ENCODE measurements around the gene DSG4.

Gene DSG4

GRCh38 chr18:31426871-31427406 is 50.4 kb downstream of the DSG4 start:
- H3K36me3 ChIP-seq (ENCODE audit: control insufficient read depth, insufficient read depth, low read length): no peaks in the 10 kb centered on the region
- no peak overlapping the region for H3K4me3 ChIP-seq (ENCODE audit: insufficient read depth, low read depth, low read length, poor library complexity, severe bottlenecking)
- no peak for DNase-seq
- no peaks in the 10 kb centered on the region for H3K4me1 ChIP-seq (ENCODE audit: control insufficient read depth, insufficient read depth, low read length, poor library complexity, severe bottlenecking)
- no peak overlapping the region for H3K27ac ChIP-seq (ENCODE audit: insufficient read depth, low read length, poor library complexity, severe bottlenecking)
- no peaks in the 10 kb centered on the region for H3K27me3 ChIP-seq (replicated peaks; ENCODE audit: control insufficient read depth, insufficient read depth, low read length, poor library complexity, severe bottlenecking)
- no peaks in the 10 kb centered on the region for H3K9me3 ChIP-seq (ENCODE audit: control insufficient read depth, low read length)

- no peaks in the 10 kb centered on the region for H3K4me1 ChIP-seq (ENCODE audit: control insufficient read depth, insufficient read depth, low read length, poor library complexity, severe bottlenecking)
- no peak for DNase-seq
Measured at GRCh38 chr18:31428211-31428610, 51.6 kb downstream of the DSG4 start.

GRCh38 chr18:31429623-31430022 is 53.0 kb downstream of the DSG4 start:
- Histone ChIP-seq H3K4me1 (ENCODE audit: control insufficient read depth, insufficient read depth, low read length, poor library complexity, severe bottlenecking) (no peaks in the 10 kb centered on the region), H3K4me3 (ENCODE audit: insufficient read depth, low read depth, low read length, poor library complexity, severe bottlenecking) (no peak overlapping the region), H3K27ac (ENCODE audit: insufficient read depth, low read length, poor library complexity, severe bottlenecking) (no peak overlapping the region), H3K36me3 (ENCODE audit: control insufficient read depth, insufficient read depth, low read length) (no peaks in the 10 kb centered on the region), H3K27me3 (replicated peaks; ENCODE audit: control insufficient read depth, insufficient read depth, low read length, poor library complexity, severe bottlenecking) (no peaks in the 10 kb centered on the region), H3K9me3 (ENCODE audit: control insufficient read depth, low read length) (no peaks in the 10 kb centered on the region)
- no peak for DNase-seq

More at GRCh38 chr18:31428211-31428610, 51.6 kb downstream of the DSG4 start:
- Histone ChIP-seq H3K27ac (ENCODE audit: insufficient read depth, low read length, poor library complexity, severe bottlenecking) (no peak overlapping the region), H3K4me3 (ENCODE audit: insufficient read depth, low read depth, low read length, poor library complexity, severe bottlenecking) (no peak overlapping the region), H3K9me3 (ENCODE audit: control insufficient read depth, low read length) (no peaks in the 10 kb centered on the region), H3K36me3 (ENCODE audit: control insufficient read depth, insufficient read depth, low read length) (no peaks in the 10 kb centered on the region), H3K27me3 (replicated peaks; ENCODE audit: control insufficient read depth, insufficient read depth, low read length, poor library complexity, severe bottlenecking) (no peaks in the 10 kb centered on the region)

- no peak overlapping the region for H3K27ac ChIP-seq (ENCODE audit: insufficient read depth, low read length, poor library complexity, severe bottlenecking)
- H3K9me3 ChIP-seq (ENCODE audit: control insufficient read depth, low read length): no peaks in the 10 kb centered on the region
- DNase-seq: no peak
- H3K36me3 ChIP-seq (ENCODE audit: control insufficient read depth, insufficient read depth, low read length): no peaks in the 10 kb centered on the region
- no peak overlapping the region for H3K4me3 ChIP-seq (ENCODE audit: insufficient read depth, low read depth, low read length, poor library complexity, severe bottlenecking)
- H3K27me3 ChIP-seq (replicated peaks; ENCODE audit: control insufficient read depth, insufficient read depth, low read length, poor library complexity, severe bottlenecking): no peaks in the 10 kb centered on the region
- no peaks in the 10 kb centered on the region for H3K4me1 ChIP-seq (ENCODE audit: control insufficient read depth, insufficient read depth, low read length, poor library complexity, severe bottlenecking)
Measured at GRCh38 chr18:31430072-31430471, 53.5 kb downstream of the DSG4 start.

- Histone ChIP-seq H3K4me3 (ENCODE audit: insufficient read depth, low read depth, low read length, poor library complexity, severe bottlenecking) (no peak overlapping the region), H3K27ac (ENCODE audit: insufficient read depth, low read length, poor library complexity, severe bottlenecking) (no peak overlapping the region), H3K27me3 (replicated peaks; ENCODE audit: control insufficient read depth, insufficient read depth, low read length, poor library complexity, severe bottlenecking) (no peaks in the 10 kb centered on the region), H3K9me3 (ENCODE audit: control insufficient read depth, low read length) (no peaks in the 10 kb centered on the region), H3K36me3 (ENCODE audit: control insufficient read depth, insufficient read depth, low read length) (no peaks in the 10 kb centered on the region), H3K4me1 (ENCODE audit: control insufficient read depth, insufficient read depth, low read length, poor library complexity, severe bottlenecking) (no peaks in the 10 kb centered on the region)
- DNase-seq: no peak
Measured at GRCh38 chr18:31430554-31430953, 54.0 kb downstream of the DSG4 start.

GRCh38 chr18:31432316-31432715 is 55.7 kb downstream of the DSG4 start:
- no peaks in the 10 kb centered on the region for H3K27me3 ChIP-seq (replicated peaks; ENCODE audit: control insufficient read depth, insufficient read depth, low read length, poor library complexity, severe bottlenecking)
- H3K4me3 ChIP-seq (ENCODE audit: insufficient read depth, low read depth, low read length, poor library complexity, severe bottlenecking): no peak overlapping the region
- DNase-seq: no peak
- H3K36me3 ChIP-seq (ENCODE audit: control insufficient read depth, insufficient read depth, low read length): no peaks in the 10 kb centered on the region
- H3K9me3 ChIP-seq (ENCODE audit: control insufficient read depth, low read length): no peaks in the 10 kb centered on the region
- H3K4me1 ChIP-seq (ENCODE audit: control insufficient read depth, insufficient read depth, low read length, poor library complexity, severe bottlenecking): no peaks in the 10 kb centered on the region
- H3K27ac ChIP-seq (ENCODE audit: insufficient read depth, low read length, poor library complexity, severe bottlenecking): no peak overlapping the region

GRCh38 chr18:31436825-31437224 is 60.2 kb downstream of the DSG4 start:
- no peak for DNase-seq

GRCh38 chr18:31438402-31438801 is 61.8 kb downstream of the DSG4 start:
- no peak for DNase-seq
- Histone ChIP-seq H3K27ac (ENCODE audit: insufficient read depth, low read length, poor library complexity, severe bottlenecking) (no peak overlapping the region), H3K36me3 (ENCODE audit: control insufficient read depth, insufficient read depth, low read length) (no peaks in the 10 kb centered on the region), H3K27me3 (replicated peaks; ENCODE audit: control insufficient read depth, insufficient read depth, low read length, poor library complexity, severe bottlenecking) (no peaks in the 10 kb centered on the region), H3K4me1 (ENCODE audit: control insufficient read depth, insufficient read depth, low read length, poor library complexity, severe bottlenecking) (no peaks in the 10 kb centered on the region), H3K4me3 (ENCODE audit: insufficient read depth, low read depth, low read length, poor library complexity, severe bottlenecking) (no peak overlapping the region), H3K9me3 (ENCODE audit: control insufficient read depth, low read length) (no peaks in the 10 kb centered on the region)

More at GRCh38 chr18:31436825-31437224, 60.2 kb downstream of the DSG4 start:
- Histone ChIP-seq H3K27ac (ENCODE audit: insufficient read depth, low read length, poor library complexity, severe bottlenecking) (no peak overlapping the region), H3K36me3 (ENCODE audit: control insufficient read depth, insufficient read depth, low read length) (no peaks in the 10 kb centered on the region), H3K4me1 (ENCODE audit: control insufficient read depth, insufficient read depth, low read length, poor library complexity, severe bottlenecking) (no peaks in the 10 kb centered on the region), H3K27me3 (replicated peaks; ENCODE audit: control insufficient read depth, insufficient read depth, low read length, poor library complexity, severe bottlenecking) (no peaks in the 10 kb centered on the region), H3K4me3 (ENCODE audit: insufficient read depth, low read depth, low read length, poor library complexity, severe bottlenecking) (no peak overlapping the region), H3K9me3 (ENCODE audit: control insufficient read depth, low read length) (no peaks in the 10 kb centered on the region)

- no peak for DNase-seq
- H3K27ac ChIP-seq (ENCODE audit: insufficient read depth, low read length, poor library complexity, severe bottlenecking): no peak overlapping the region
- no peaks in the 10 kb centered on the region for H3K36me3 ChIP-seq (ENCODE audit: control insufficient read depth, insufficient read depth, low read length)
- no peaks in the 10 kb centered on the region for H3K4me1 ChIP-seq (ENCODE audit: control insufficient read depth, insufficient read depth, low read length, poor library complexity, severe bottlenecking)
- H3K27me3 ChIP-seq (replicated peaks; ENCODE audit: control insufficient read depth, insufficient read depth, low read length, poor library complexity, severe bottlenecking): no peaks in the 10 kb centered on the region
- no peak overlapping the region for H3K4me3 ChIP-seq (ENCODE audit: insufficient read depth, low read depth, low read length, poor library complexity, severe bottlenecking)
- no peaks in the 10 kb centered on the region for H3K9me3 ChIP-seq (ENCODE audit: control insufficient read depth, low read length)
Measured at GRCh38 chr18:31439807-31440325, 63.3 kb downstream of the DSG4 start.

- Histone ChIP-seq H3K4me1 (ENCODE audit: control insufficient read depth, insufficient read depth, low read length, poor library complexity, severe bottlenecking) (no peaks in the 10 kb centered on the region), H3K9me3 (ENCODE audit: control insufficient read depth, low read length) (no peaks in the 10 kb centered on the region), H3K36me3 (ENCODE audit: control insufficient read depth, insufficient read depth, low read length) (no peaks in the 10 kb centered on the region), H3K27me3 (replicated peaks; ENCODE audit: control insufficient read depth, insufficient read depth, low read length, poor library complexity, severe bottlenecking) (no peaks in the 10 kb centered on the region), H3K4me3 (ENCODE audit: insufficient read depth, low read depth, low read length, poor library complexity, severe bottlenecking) (no peak overlapping the region), H3K27ac (ENCODE audit: insufficient read depth, low read length, poor library complexity, severe bottlenecking) (no peak overlapping the region)
- DNase-seq: no peak
Measured at GRCh38 chr18:31440787-31441186, 64.2 kb downstream of the DSG4 start.

Measured in effector memory CD4-positive, alpha-beta T cell (primary cell).